Measurements from ENCODE around the gene LDLR.

LDLR gene

GRCh38 chr19:11105014-11105636 is 15.9 kb downstream of the LDLR start:
- TF ChIP-seq CTCF (conservative IDR thresholded peaks at IDR 0.05; ENCODE audit: low read length), result no peak
- no peak overlapping the region for H3K4me3 ChIP-seq (ENCODE audit: low read length)
- DNase-seq (ENCODE audit: low read depth), result no peak

GRCh38 chr19:11106477-11106876 is 17.2 kb downstream of the LDLR start:
- DNase-seq (ENCODE audit: low read depth), result no peak
- no peak overlapping the region for H3K4me3 ChIP-seq (ENCODE audit: low read length)
- TF ChIP-seq CTCF (conservative IDR thresholded peaks at IDR 0.05; ENCODE audit: low read length), result no peak

DNA sequence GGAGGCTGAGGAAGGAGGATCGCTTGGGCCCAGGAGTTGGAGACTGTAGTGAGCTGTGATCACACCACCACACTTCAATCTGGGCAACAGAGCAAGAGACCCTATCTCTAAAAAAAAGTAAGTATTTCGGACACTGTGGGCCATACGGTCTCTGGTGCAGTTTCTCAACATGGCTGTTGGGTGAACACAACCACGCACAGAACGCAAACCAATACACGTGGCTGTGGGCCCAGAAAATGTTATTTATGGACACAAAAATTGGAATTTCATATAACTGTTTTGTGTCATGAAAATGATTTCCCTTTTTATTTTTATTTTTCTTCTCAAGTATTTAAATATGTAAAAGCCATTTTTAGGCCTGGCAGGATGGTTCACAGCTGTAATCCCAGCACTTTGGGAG is 19.5 kb downstream of the LDLR start:
- DNase-seq (ENCODE audit: low read depth), result no peak
- no peak for TF ChIP-seq CTCF (conservative IDR thresholded peaks at IDR 0.05; ENCODE audit: low read length)
- H3K4me3 ChIP-seq (ENCODE audit: low read length), result no peak overlapping the region

DNA sequence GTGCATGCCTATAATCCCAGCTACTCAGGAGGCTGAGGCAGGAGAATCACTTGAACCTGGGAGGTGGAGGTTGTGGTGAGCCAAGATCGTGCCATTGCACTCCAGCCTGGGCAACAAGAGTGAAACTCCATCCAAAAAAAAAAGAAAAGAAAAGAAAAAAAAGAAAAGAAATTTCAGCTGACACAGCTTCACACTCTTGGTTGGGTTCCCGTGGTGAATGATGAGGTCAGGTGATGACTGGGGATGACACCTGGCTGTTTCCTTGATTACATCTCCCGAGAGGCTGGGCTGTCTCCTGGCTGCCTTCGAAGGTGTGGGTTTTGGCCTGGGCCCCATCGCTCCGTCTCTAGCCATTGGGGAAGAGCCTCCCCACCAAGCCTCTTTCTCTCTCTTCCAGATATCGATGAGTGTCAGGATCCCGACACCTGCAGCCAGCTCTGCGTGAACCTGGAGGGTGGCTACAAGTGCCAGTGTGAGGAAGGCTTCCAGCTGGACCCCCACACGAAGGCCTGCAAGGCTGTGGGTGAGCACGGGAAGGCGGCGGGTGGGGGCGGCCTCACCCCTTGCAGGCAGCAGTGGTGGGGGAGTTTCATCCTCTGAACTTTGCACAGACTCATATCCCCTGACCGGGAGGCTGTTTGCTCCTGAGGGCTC is 22.0 kb downstream of the LDLR start:
- no peak for DNase-seq (ENCODE audit: low read depth)
- no peak for TF ChIP-seq CTCF (conservative IDR thresholded peaks at IDR 0.05; ENCODE audit: low read length)
- no peak overlapping the region for H3K4me3 ChIP-seq (ENCODE audit: low read length)

DNA sequence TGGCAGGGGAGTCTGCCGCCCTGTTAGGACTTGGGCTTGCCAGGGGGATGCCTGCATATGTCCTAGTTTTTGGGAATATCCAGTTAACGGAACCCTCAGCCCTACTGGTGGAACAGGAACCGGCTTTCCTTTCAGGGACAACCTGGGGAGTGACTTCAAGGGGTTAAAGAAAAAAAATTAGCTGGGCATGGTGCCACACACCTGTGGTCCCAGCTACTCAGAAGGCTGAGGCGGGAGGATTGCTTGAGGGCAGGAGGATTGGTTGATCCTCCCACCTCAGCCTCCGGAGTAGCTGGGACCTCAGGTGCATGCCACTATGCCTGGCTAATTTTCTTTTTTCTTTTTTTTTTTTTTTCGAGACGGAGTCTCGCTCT is 22.5 kb downstream of the LDLR start:
- no peak for TF ChIP-seq CTCF (conservative IDR thresholded peaks at IDR 0.05; ENCODE audit: low read length)
- no peak overlapping the region for H3K4me3 ChIP-seq (ENCODE audit: low read length)
- DNase-seq (ENCODE audit: low read depth), result no peak

- no peak for TF ChIP-seq CTCF (conservative IDR thresholded peaks at IDR 0.05; ENCODE audit: low read length)
- no peak overlapping the region for H3K4me3 ChIP-seq (ENCODE audit: low read length)
- no peak for DNase-seq (ENCODE audit: low read depth)
These were observed 24.0 kb downstream of the LDLR start for GRCh38 chr19:11113140-11113708.

DNA sequence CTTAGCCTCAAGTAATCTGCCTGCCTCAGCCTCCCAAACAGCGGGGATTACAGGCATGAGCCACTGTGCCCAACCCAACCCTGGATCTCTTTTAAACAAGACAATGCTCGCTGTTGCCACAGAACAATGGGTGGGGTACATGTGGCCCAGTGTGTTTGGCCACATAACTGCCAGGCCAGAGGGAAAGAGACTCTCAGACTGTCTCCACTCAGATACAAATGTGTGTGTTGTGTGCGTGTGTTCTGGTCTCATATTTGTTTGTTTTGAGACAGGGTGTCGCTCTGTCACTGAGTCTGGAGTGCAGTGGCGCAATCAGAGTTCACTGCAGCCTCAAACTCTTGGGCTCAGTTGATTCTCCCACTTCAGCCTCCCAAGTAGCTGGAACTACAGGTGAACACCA is 25.8 kb downstream of the LDLR start:
- H3K4me3 ChIP-seq (ENCODE audit: low read length), result no peak overlapping the region
- no peak for TF ChIP-seq CTCF (conservative IDR thresholded peaks at IDR 0.05; ENCODE audit: low read length)
- no peak for DNase-seq (ENCODE audit: low read depth)
